HT1080 (cell line): ENCODE results near the gene DENND2D. TPM values are rescaled to one million over a fixed set of nuclear protein-coding genes. Genes with fewer than 3 reads are reported as not detected.

Source experiments
- DNase-seq: peaks from one replicate; pipeline ENCODE4 v3.0.0-alpha.2; 2015; ENCODE audit warnings: low read depth
- polyA plus RNA-seq, 2 experiments: library from polyadenylated mRNA; depleted of rRNA; stranded (reverse); fragments of >200 nt; gene quantifications; 2 replicates each; pipeline ENCODE4 v1.2.3, GENCODE V29; 2015
- total RNA-seq: library from RNA; depleted of rRNA; stranded (reverse); fragments of >200 nt; shearing (Covaris generic); gene quantifications from 2 replicates; pipeline ENCODE4 v1.2.3, GENCODE V29; 2014; rRNA removed

The DENND2D gene, protein sequence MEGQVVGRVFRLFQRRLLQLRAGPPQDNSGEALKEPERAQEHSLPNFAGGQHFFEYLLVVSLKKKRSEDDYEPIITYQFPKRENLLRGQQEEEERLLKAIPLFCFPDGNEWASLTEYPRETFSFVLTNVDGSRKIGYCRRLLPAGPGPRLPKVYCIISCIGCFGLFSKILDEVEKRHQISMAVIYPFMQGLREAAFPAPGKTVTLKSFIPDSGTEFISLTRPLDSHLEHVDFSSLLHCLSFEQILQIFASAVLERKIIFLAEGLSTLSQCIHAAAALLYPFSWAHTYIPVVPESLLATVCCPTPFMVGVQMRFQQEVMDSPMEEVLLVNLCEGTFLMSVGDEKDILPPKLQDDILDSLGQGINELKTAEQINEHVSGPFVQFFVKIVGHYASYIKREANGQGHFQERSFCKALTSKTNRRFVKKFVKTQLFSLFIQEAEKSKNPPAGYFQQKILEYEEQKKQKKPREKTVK
- not detected in 2 replicates for total RNA-seq
- 0.07 TPM in 1 of 2 replicates, not detected in the other for polyA plus RNA-seq (2015; cell fraction: cytosol; rRNA removed)
- polyA plus RNA-seq (2015; cell fraction: nucleus; rRNA removed): not detected in 2 replicates

DNA sequence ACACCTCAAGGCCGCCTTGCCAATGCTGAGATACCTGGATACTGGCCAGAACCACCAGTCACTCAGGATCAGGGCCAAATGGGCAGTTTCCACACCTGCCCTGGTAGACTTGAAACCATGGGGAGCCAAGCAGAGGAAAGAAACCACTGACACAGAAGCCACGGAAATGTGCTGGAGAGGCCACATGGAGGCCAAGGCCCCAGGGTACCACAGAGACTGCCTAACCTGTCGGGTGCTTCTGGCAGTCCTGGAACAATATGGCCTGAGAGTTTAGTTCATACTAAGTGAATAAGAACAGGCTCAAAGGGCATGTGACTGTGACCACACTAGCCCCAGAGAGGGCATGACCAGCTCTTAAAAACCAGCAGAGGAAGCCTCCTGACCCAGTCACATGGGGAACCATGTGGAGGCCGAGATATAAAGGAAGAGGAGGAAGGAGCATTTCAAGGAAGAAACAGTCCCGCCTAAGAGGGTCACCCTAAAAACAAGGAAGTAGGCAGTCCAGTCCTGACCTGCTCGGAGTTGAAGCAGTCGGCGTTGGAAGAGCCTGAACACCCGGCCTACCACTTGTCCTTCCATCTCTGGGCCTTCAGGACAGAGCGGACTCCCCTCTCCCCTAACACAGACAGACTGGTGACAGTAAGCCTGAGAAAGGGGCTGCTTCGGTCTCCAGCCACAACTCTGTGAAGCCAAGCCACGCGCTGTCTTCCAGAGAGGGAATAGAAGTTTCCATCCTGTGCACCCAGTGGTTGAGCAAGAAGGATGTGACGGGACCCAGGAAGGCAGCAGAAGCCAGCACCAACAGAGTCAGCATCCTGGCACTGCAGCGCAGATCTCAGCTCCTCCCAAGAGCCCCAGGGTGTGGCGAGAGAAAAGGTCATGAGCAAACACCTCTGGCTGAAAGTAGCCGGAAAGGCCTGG, at the start of gene DENND2D:
DENND2D (minus strand) TSS at position 766 of the 921 bp plus-strand sequence; CDS start at position 579, 187 bp downstream.
- no peak for DNase-seq

DNA sequence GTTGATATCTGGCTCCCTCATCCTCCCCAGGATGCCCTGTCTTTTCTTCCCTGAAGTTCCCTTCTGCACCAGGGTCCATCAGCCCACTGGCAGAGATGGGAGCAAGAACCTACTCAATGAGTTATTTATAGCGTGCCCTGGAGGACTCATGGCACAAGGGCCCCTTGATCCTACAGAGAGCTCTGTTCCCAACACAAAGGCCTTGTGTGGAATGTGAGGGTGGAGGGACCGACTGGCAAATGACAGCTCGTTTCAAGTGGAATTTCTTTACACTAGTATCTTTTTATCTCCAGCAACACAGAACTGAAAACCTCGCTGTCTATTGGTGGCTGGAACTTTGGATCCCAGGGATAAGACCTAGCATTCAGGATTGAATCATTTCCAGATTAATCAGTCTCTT, 49.5 kb upstream of the DENND2D start:
- no peak for DNase-seq

DNA sequence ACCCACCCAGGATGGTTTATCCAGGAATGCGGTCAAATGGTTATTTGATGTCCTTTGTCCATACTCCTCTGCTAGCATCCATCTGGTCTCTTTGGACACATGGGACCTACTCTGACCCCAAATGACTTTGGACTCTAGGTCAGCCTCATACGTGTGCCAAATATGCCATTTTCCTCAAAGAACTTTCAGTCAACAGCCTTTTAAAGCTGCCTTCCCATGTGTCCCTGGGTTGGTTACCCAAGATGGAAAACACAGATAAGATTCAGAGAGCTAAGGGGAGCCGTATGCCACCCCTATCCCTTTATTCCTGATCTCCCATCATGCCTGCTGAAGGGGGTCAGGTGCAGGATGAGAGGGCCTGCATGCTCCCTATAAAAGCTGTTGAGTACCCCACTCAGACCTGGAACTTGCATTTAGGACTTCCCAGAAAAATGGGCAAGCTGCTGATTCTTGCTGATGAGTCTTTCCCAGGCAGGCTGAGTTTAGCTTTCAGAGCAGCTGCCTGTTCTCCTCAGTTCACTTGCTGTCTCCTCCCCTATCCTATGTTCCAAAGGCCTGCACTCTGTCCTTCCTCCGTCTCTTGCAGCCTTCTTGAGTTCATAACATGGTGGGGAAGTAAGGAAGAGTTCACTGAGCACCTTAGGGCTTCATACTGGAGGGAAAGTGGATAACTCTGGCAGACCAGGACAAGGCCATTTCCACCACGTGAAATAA, 46.8 kb upstream of the DENND2D start:
- DNase-seq: no peak

DNA sequence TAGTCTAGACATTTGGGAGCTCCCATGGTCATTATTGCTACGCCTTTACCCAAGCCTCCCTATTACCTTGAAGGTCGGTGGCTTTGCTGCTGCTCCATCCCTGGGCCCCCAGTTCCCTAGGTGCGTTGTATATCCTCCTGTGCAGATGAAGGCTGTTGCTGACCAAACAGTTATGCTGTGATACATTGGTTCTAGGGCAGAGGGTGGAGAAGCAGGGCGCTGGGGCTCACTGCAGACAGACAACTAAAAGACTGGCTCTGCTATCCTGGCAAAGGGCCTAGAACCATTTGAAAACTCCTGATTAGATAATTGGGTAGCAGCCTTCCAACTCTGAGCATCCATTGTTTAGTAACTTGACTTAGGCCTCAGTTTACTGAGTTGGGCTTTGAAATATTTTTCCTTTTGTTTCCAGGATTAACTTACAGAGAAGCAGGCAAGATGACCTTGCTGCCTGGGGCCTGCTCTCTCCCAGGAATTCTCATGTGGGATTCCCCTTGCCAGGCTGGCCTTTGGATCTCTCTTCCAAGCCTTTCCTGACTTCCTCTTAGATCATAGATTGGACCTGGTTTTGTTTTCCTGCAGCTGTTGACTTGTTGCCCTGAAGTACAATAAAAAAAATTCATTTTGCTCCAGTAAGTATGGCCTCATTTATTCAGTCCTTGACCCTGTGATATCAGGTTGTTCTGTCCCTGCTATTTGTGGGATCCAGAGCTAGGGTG, 42.5 kb upstream of the DENND2D start:
- no peak for DNase-seq

DNA sequence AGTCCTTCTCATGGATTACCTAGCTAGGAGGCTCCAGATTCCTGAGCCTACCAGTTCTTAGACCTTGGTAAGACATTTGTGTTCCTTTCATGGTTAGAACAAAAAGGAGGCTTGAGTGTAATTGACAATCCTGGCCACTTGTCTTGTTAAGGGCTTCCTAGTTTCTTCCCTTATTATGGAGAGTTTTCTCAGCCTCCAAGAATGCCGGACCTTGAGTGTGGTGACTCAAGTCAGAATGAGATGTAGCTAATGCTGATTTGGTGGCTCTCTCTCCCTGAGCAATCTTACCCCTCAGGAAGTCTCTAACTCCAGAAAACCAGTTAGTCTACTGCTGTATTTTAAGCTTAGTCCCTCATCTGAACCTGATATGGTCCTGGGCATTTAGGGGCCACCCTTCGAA, 41.4 kb upstream of the DENND2D start:
- peak; percentile 32 for DNase-seq

DNA sequence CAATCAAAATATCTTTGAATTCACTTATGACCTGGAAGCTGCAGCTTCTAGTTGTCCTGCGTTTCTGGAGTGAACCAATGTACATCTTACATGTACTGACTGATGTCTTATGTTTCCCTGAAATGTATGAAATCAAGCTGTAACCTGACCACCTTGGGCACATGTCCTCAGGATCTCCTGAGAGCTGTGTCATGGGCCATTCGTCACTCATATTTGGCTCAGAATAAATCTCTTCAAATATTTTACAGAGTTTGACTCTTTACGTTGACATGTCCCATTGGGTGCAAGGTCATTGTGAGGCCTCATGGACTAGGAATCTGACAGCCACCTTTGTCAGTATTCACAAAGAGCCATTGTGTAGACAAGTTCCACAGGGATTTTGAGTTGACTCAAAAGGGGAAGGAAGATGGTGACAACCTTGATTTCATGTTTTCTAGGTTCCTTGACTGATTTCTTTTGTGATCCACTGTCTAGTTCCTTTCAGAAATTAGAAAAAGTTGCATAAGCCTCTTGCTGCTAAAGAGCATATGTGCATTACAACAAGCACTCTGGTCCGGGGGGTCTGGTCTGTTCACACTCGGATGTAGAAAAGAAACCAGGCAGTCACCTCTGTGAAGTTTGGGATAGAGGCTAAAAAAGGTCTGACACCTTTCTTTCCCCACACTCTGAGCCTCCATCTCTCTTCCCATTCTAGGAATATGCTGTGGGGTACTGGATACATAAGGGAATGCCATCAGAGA, 37.8 kb upstream of the DENND2D start:
- DNase-seq: no peak

DNA sequence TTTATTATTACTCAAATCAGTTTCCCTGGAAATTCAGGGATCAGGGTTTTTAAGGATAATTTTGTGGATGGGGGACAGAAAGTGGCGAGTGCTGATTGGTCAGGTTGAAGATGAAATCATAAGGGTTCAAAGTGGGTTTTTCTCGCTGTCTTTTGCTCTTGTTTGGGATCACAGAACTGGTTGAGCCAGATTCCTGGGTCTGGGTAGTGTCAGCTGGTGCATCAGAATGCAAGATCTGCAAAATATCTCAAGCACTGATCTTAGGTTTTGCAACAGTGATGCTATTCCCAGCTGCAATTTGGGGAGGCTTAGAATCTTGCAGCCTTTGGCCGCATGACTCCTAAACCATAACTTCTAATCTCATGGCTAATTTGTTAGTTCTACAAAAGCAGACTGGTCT, 36.4 kb upstream of the DENND2D start:
- DNase-seq: no peak

DNA sequence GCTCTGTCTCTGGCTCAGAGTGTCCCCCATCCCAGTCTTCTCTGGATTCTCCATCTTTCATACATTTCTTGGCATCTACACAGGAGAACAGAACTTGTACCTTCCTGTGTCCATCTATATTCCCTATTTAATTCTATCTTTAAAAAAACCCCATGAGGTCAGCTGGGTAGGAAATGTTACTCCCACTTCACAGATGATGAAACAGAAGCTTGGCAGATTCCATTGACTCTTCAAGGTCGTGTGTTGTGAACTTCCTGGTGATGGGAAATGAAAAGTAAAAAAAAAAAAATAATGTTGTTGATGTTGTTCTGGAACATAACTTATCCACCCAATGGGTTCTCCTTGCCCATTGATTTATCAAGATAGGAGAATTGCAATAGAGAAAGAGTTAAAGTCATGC, 35.9 kb upstream of the DENND2D start:
- DNase-seq: no peak

DNA sequence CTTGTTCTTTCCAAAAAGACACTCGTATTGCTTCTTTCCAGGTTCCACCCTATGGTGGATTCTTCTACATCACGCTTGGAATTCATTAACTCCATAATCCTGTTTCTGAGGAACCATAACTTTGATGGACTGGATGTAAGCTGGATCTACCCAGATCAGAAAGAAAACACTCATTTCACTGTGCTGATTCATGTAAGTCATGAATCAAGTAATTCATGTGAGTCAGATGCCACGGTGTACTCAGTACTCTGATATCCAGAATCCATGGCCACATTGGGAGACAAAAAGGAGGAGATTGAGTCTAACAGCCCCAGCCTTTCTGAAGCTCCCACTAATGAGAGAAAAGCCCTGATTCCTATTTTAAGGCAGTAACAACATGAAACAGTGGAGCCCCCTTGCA, 34.4 kb upstream of the DENND2D start:
- DNase-seq: peak; percentile 80

DNA sequence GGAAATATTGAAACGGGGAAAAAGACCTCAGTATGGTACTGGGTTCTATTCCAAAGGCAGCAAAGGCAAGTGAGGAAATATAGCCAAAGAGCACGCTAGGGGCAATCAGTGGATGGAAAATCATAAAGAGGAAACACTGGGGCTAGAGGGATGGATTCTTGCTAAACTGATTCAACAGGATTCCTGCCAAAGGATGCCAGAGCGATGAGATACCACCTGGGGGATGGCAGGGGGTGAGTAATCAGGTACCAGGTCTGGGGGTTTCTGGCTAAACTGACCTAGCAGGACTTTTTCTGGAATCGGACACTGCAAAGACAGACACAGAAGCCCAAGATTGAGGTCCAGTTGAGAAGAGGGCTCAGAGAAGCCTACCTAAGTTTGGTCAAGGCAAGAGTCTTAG, 33.8 kb upstream of the DENND2D start:
- peak; percentile 75 for DNase-seq

DNA sequence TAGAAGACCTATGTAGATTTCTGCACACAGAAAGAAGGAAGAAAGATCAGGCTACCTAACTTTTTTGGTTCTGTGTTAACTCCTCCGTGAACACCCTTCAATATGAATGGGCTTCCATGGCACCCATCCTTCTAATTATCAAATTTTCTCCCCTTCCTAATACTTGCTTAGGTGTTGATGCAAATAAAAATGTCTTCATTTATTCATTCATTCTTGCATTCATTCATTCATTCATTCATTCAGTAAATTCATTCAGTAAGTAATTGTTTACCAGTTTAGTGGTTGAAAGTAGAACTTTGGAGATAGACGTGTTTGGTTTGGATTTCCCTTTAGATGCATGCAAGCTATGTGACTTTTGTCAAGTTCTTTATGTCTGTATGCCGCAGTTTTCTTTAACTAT, 31.7 kb upstream of the DENND2D start:
- DNase-seq: no peak

DNA sequence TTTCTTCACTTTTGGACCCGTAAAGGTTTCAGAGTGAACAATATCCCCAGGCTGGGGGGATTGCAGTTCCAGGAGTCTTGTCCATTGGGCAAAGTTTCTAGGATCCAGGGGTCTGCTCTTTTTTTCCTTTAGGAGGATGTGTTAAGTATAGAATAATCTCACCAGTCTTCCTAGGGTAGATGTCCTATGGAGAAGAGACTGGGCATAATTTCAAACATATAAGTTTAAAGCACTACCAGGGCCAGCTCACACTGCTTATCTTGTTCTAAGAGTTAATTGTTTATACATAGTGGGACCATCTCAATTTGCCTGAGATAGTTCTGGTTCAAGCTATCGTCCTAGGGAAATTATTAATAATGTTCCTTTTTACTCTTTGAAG, 28.3 kb upstream of the DENND2D start:
- DNase-seq: no peak

DNA sequence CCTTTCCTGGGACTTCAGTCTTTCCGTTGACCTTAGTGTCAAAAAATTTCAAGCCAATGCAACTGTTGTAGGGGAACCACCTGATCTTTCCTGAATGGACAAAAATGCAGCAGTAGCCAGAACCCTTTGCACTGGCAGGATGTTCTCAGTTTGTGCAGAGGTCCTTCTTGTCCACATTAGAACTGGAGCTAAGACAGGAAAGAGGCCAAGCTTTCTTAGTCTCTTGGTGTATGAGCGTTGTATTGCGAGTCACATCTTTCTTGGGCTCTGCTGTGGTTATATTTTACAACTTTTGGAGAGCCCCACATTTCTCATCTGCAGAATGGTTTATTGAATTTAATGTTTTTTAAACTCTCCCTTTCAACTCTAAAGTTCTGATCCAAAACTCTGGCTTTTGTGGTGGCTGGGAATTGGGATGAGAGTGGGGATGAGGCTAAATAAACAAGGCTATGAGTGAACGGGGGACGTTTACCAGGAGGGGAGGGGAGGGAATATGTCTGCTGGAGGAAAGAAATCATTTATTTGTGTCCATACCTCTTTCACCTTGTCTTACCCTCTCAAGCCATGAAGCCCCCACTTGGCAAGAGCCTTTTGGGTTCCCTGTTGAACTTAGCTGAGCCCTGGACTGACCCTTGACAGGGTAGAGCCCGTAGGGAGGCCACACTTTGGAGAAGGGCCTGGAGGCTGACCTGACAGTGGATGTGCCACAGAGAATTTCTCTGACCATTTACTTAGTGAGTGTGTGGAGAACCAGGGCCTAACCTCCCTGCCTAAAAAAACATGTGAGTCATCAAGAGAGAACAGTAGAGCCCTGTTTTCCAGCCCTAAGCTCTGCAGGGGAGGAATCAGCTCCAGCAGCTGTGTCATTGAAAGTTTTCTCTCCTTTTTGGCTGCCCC, 27.7 kb upstream of the DENND2D start:
- peak; percentile 94 for DNase-seq

DNA sequence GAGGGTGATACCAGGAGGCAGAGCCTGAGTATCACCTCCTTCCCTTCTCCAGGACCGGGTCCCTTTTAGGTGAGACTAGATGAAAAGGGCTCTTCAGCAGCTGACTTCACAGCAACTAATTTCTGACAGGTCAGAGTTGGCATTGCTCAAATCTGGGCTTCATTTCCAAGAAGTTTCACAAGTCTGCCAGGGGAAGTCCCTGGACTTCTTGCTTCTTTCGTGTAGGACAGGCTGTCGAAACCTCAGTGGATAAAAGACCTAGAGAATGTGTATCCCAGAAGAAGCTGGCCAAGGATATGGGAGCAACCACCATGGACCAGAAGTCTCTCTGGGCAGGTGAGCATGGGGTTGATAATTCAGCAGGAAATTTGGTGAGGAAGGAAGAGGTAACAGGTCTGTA, 27.0 kb upstream of the DENND2D start, which contains the start of gene CHI3L2:
CHI3L2 (plus strand) TSS at position 280 of the 400 bp plus-strand sequence; CDS start at position 297, 17 bp downstream.
- DNase-seq: no peak

DNA sequence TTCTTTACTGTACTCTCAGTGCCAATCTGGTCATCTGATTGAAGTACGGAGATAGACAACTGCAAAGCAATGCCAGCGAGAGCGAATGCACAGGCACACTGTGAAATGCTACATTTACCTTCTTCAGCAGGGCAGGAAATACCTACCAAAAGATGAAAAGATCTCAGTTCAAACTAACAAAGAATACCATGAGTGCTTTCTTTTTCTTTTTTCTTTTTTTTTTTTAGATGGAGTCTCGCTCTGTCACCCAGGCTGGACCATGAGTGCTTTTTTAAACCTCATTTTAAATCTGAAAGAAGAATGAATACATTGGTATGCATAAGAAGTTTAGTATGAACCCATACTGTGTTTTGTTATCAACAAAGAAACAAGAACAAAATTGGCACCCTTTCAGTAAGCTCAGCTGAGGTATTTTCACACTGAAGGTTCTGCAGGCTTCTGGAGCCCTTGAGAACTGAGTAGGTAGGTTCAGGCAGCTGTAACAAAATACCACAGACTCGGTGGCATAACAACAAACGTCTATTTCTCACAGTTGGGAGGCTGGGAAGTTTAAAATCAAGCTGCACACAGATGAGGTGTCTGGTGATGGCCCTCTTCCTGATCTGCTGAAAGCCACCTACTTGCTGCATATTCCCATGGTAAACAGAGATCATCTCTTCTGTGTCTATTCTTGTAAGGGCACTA, 25.4 kb upstream of the DENND2D start:
- DNase-seq: no peak

DNA sequence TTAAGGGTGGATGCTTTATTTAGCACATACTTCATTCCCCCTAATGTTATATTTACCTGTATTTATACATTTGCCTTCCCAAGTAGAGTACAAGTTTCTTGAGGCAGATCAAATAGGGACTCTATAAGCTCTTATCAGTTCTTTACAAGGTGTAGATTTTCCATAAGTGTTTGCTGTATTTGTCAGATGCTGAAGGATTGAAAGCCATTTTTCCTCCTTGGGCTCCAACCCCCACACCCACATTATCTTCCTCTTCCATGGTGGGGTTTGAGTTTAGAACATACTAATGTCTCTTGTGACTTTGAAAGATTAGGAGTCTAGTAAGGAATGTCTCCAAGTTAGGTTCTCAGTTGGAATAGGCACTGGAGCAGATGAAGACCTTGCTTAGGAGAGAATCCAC, 24.6 kb upstream of the DENND2D start:
- no peak for DNase-seq

DNA sequence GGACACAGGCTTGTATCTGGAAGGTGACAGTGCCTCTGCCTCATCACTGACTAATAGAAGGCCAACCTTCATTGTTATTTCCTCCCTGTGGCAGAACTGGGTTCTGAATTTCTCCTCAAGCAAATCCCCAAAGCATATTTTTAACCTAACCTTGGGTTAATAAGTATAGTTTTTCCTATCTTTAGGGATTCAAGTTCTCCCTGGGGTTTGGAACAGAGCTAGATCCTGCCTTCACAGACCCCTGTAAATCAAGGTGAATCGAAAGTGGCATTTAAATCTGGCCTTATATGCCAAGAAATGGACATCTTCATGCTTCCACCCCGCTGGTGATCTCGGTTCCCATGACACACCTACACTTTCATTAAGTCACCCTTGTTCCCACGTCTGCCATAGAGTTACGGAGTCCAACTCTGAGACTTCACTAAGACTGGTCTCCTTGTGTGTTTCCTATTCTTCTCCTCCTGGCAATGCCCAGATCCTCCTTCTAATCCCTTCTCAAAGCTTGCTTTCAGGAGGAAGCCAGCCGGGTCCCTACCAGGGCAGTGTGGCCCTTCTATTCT, 22.8 kb upstream of the DENND2D start:
- DNase-seq: no peak
